GM19397 (cell line): ENCODE data around the gene ALPK3.
"Not testable (repeated sequence)": the region's sequence is repeated elsewhere in the genome, so short reads cannot be mapped to it uniquely, and the experiment has no call there.

ENCODE experiments used
- ATAC-seq: cut with Tn5 transposase; IDR thresholded peaks from one replicate; pipeline ENCODE4 v1.9.1; 2021; ENCODE audit warnings: mild to moderate bottlenecking, moderate library complexity; ENCODE audit not compliant: unreplicated experiment

Gene ALPK3

GRCh38 chr15:84869510-84869909 lies 52.4 kb downstream of the ALPK3 start:
- no peak for ATAC-seq

DNA sequence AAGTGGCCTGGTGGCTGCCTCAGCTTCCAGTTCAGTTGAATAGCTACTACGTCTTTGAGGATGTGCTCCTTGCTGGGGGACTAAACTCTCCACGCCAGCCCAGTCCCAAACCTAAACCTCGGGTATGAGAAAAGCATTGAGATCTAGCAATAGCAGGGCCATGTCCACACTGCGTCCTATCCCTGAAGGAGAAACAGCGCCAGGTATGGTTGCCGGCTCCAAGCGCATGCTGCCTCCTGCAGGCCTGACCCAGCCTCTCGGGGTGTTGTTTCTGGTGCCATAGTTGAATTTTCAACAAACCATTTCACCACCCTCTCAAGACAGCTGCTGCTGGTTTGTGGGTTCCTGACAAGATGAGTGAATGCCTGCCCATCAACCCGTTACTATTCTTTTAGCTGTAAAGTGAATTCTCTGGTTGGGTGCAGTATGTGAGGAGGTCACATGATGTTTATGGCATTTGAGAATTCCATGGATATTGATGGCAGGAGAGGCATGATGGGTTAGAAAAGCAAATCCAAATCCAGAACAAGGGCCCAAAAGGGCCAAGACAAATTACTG lies 54.4 kb downstream of the ALPK3 start:
- ATAC-seq: no peak

- no peak for ATAC-seq
These were observed 55.1 kb downstream of the ALPK3 start for GRCh38 chr15:84872009-84872910.

DNA sequence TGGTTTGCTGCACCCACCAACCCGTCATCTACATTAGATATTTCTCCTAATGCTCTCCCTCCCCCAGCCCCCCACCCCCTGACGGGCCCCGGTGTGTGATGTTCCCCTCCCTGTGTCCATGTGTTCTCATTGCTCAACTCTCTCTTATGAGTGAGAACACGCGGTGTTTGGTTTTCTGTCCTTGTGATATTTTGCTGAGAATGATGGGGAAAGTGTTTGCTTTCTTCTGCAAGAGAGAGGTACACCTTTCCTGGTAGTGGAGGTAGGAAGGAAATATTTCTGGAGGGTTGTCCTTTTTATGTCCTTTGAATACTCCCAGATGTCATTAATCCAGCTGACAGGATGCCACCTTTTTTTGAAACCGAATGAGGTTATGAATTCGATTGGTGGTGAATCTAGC lies 56.8 kb downstream of the ALPK3 start:
- ATAC-seq: no peak

DNA sequence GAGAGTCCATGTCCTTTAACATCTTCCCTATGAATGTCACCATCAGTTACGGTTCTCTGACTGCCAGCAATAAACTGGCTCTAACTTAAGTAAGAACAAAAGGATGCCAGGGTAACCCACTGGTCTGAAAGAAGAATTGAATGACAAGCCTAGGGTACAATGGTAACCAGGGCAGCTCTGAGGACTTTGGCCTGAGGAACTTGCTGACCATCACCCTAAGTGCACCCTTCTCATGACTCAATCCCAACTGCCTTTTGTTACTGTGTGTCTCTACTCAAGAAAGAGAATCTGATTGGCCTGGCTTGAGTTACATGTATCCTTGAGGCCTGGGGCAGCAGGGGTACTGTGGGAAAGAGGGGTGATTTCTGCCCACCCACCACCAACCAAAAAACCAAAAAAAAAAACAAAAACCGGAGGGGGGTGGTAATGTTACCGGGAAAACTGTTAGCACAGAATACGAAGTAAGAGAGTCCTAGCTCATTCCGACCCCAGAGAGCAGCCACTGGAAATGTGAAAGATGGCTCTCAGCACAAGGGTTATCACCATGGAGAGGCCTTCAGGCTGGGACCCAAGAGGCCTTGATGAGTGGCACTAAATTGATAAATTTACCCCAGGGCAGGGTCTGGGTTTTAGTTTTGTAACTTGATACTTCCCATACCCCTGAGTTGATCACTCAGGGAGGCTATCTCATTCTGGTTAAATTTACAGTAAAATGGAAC lies 58.0 kb downstream of the ALPK3 start:
- ATAC-seq: no peak

DNA sequence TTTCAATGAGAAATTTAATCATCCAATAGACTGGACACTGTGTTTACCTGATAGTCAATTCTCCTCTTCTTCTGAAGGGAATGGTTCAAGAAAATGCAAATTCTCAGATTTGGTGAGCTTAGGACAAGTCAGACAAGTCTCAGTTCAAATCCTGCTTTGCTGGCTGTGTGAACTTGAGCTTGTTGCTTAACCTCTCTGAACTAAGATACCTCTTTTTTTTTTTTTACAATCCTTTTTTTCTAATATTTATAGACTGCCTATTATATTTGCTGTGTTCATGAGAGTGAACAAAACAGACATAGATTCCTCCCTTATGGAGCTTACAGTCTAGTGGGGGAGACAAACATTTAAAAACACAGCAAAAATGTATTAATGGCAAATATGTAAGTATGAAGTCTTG lies 59.1 kb downstream of the ALPK3 start:
- no peak for ATAC-seq

DNA sequence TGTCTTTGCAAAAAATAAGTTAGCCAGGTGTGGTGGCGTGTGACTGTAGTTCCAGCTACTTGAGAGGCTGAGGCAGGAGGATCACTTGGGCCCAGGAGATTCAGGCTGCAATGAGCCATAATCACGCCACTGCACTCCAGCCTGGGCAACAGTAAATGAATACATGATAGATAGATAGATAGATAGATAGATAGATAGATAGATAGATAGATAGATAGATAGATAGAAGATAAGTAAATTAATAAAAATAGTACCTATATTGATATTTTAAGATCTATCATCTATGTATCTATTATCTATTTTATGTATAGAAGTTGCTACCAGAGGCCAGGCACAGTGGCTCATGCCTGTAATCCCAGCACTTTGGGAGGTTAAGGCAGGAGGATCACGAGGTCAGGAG lies 60.5 kb downstream of the ALPK3 start:
- not testable (repeated sequence) for ATAC-seq

DNA sequence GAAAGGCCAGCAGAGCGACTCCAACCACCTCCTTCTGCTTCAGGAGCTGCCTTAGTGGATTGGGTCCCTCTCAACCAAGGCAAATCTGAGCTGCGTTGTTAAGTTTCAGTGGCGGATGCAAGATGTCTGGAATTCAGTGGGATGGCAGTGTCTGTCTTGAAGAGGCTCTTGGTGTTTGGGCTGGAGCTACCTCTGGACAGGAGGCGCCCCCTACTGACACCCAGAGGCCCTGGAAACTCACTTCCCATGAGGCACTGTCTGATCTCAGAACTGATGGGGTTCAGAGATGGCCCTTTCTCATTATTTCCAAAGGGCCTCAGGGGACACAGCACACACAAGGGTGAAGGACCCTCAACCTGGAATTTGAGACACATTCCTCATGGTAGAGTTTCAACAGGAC lies 61.3 kb downstream of the ALPK3 start:
- ATAC-seq: no peak

DNA sequence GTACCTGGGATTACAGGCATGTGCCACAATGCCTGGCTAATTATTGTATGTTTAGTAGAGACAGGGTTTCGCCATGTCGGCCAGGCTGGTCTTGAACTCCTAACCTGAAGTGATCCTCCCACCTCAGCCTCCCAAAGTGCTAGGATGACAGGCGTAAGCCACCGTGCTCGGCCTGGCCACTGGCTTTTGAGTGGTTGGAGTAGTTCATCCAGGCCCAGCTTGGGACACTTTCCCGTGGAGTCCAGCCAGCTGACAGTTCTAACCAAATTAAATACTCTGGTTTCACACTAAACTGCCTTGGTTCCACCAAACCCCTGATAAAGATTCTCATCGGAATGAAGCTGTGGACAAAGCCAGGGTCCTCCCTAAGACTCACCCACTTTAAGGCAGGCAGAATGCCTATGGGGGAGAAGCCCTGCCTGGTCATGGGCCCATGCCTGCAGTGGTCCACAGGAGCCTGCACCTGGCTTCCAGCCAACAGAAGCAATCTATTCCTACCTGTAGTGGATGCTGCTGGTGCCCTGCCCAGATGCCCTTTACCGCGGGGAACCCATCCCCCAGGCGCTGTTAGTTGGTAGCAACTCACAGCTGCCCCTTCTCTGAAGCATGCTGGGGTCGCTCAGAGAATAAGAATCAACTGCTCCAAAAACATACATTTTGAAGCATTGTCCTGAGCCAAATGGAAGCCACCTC lies 62.1 kb downstream of the ALPK3 start:
- ATAC-seq: no peak

DNA sequence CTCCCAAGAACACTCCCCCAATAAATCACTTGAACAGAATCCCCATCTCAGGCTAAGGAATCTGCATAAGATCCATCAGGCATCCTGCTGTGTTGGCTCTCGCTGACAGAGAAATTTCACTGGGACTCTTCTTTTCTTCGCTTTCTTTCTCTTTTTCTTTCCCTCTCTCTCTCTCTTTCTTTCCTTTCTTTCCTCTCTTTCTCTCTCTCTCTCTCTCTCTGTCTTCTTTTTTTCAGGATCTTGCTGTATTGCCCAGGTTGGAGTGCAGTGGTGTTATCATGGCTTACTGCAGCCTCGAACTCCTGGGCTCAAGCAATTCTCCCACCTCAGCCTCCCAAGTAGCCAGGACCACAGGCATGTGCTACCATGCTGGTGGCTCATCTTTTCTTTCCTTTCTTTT lies 62.9 kb downstream of the ALPK3 start:
- ATAC-seq: no peak

DNA sequence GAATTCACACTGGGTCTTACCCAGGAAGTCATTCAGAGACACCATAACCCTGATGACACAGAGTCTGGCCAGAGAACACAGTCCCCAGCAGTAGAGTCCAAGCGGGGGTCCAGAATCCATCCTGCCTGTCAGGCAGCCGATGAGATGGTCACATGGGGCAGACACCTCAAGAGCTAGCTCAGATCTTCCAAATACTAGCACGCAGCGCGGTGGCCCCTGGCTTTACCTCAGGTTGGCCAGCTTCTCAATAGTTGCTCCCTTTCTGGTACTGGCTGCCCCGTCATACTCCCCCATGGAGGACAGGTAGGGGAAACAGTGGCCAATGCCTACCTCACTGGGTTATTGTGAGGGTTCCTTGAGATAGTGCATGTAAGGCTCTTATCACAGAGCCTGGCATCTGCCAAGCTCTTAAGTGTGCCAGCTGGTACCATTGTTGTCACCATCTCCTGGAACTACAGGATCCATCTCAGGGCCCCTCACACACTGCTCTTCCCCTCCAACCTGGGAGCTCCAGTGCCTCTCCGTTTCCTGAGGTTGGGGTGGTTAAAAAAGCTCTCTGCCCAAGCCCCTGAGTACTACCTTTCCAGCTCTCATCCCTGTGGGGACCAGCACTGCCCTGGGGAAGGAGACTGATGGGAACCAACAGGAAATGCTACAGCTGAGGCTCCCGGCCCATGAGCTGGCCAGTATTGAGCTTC lies 63.8 kb downstream of the ALPK3 start:
- no peak for ATAC-seq

DNA sequence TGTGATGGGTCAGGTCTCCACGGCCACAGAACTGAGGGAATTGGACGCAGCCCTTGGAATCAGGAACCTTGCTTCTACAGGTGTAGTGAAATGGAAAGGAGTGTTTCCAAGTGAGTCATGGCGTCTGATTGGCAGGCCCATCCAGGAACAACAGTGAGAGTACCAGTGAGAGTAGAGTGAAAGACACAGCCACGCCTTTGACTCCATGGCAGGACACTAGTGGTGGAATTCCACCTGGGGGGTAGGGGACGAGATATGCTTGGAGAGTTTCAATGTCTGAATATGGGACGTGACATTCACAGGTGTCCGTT lies 64.3 kb downstream of the ALPK3 start:
- no peak for ATAC-seq

DNA sequence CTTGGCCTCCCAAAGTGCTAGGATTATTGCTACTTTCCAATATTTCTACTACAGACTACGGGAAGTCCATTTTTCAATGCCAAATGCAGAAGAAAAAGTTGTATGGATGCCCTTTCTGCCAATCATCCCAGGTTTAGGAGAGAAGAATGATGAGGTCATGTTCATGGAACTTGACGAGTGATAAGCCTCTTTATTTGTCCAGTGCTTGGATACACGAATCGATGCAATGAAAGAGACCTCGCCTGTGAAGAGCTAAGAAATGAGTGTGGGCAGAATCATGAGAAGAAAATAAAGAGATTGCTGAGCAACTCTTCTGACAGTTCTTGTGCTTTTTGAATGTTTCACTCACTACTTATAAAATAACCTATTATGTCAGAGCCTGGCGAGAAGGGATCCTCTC lies 66.3 kb downstream of the ALPK3 start:
- ATAC-seq: no peak

- ATAC-seq: no peak
These were observed 67.0 kb downstream of the ALPK3 start, which contains the start of gene SLC28A1 for GRCh38 chr15:84883916-84884781. TSS of gene SLC28A1 (plus strand) at chr15:84884662. CDS start at chr15:84887761, 3,099 bp downstream.

GRCh38 chr15:84885801-84886200 lies 68.6 kb downstream of the ALPK3 start:
- ATAC-seq: no peak

DNA sequence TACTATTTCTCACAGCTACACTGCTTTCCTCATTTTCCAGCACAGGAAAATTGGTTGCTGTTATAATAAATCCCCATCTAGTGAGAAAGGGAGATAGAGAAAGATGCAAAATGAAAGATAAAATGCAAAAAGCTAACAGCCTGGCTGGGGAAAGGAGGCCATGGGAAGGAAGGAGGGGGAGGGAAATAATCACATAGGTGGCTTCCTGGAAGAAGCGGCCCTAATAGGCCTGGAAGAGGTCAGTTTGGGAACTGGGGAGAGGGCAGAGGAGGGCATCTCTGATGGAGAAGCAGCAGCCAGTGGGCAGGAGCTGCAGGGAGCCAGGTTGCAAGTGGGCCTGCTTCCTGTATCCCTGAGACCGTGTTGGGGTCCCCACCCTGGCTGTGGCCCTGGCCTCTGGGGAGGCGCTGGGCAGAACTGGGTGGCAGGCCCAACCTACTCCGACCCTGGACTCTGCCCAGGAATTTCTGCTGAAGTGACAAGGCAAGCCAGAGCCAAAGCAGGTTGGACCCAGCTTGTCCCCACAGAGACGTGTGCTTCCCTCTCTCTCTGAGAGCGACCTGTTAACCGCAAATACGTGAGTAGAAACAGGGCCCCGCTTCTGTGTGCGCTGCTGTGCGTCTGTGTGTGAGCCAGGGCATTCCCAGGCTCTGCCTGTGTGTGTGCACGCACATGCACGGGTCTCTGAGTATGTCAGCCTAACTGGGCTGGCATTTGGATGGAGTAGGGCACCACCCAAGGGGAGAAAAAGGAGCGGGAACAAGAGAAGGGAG lies 69.2 kb downstream of the ALPK3 start:
- no peak for ATAC-seq

- ATAC-seq: no peak
These were observed 69.8 kb downstream of the ALPK3 start for GRCh38 chr15:84886984-84887299.

DNA sequence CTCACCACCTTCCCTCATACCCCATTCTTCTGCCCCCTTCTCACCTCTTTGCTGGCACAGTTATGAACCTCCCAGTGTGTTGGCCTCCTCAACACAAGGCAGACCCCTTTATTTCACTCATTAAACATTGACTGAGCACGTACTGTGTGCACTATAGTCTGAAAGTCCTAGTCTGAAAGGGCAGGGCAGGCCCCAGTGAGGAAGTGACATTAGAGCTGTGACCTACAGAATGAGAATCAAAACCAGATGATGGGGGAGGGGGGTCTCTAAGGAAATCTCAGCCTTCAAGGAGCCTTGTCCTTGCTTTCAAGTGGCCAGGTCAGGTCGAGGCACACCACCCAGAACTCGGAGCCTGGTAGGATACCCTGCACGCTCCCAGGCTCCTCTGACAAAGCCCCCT lies 70.8 kb downstream of the ALPK3 start:
- no peak for ATAC-seq

GRCh38 chr15:84888639-84889038 lies 71.5 kb downstream of the ALPK3 start:
- ATAC-seq: no peak
